Measurements from ENCODE around the gene TALDO1.
A peak's percentile ranks its signal among the peaks of the same experiment; 100 is the strongest.

DNA sequence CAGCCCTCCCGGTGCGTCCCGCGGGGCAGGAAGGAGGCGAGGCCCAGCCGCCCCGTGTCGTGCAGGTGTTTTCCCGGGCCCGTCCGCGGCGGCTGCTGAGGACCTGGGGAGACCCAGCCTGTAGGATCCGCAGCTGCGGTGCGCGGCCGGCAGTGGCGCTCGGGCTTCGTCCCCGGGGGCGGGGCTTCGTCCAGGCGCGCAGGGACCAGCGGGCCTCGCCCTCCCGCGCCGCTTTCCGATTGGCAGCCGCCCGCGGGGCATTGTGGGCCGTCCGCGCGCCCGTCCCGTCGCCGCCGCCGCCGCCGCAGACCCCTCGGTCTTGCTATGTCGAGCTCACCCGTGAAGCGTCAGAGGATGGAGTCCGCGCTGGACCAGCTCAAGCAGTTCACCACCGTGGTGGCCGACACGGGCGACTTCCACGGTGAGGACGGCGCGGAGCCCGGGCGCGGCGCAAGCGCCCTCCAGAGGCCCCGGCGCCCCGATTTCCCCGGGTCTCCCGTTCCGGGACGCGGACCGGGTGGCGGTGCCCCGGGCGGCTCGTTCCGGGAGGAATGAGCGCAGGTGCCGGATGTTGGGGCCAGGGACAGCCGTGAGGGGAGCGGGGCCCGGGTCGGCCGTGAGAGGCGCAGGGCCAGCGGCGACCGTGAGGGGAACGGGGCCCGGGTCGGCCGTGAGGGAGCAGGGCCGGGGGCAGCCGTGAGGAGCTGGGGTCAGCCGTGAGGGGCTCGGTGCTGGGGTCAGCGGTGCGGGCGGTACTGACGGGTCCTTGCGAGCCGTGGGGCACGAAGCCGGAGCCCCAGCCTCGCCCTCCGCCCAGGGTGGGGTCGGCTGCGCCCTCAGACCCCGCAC is at the start of gene TALDO1:
- peak; percentile 36 to 73 for TF ChIP-seq POLR2A (IDR thresholded peaks at IDR 0.05)
- TF ChIP-seq, protein P1, sequence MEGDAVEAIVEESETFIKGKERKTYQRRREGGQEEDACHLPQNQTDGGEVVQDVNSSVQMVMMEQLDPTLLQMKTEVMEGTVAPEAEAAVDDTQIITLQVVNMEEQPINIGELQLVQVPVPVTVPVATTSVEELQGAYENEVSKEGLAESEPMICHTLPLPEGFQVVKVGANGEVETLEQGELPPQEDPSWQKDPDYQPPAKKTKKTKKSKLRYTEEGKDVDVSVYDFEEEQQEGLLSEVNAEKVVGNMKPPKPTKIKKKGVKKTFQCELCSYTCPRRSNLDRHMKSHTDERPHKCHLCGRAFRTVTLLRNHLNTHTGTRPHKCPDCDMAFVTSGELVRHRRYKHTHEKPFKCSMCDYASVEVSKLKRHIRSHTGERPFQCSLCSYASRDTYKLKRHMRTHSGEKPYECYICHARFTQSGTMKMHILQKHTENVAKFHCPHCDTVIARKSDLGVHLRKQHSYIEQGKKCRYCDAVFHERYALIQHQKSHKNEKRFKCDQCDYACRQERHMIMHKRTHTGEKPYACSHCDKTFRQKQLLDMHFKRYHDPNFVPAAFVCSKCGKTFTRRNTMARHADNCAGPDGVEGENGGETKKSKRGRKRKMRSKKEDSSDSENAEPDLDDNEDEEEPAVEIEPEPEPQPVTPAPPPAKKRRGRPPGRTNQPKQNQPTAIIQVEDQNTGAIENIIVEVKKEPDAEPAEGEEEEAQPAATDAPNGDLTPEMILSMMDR (IDR thresholded peaks at IDR 0.05): peak in 4 of 6 experiments; percentile 7 to 34 (median 18)
